Astrocyte (in vitro differentiated cells and primary cell): ENCODE data around the gene HAVCR1. TPM values are rescaled to one million over a fixed set of nuclear protein-coding genes. Genes with fewer than 3 reads are reported as not detected.
"Not testable (repeated sequence)": the region's sequence is repeated elsewhere in the genome, so short reads cannot be mapped to it uniquely, and the experiment has no call there.

Experiments
- DNase-seq: peaks from one replicate; pipeline ENCODE4 v3.0.0-alpha.2; 2010; ENCODE audit warnings: low read depth
- FAIRE-seq: peaks from 2 replicates; lab custom pipeline; 2011; peaks lifted over from hg19 to GRCh38; lab: Jason Lieb, UNC
- H2AFZ ChIP-seq: 2 replicates; pipeline ENCODE4 v1.6.0; 2012; ENCODE audit warnings: low read depth, low read length, inconsistent platforms
- H3K27ac ChIP-seq: 2 replicates; pipeline ENCODE4 v1.5.1; 2011; ENCODE audit warnings: low read depth, low read length, inconsistent platforms
- H3K27me3 ChIP-seq: 2 replicates; pipeline ENCODE4 v1.6.0; 2011; ENCODE audit warnings: low read length, inconsistent platforms; ENCODE audit not compliant: insufficient read depth
- H3K36me3 ChIP-seq: 2 replicates; pipeline ENCODE4 v1.5.1; 2011; ENCODE audit warnings: low read length, inconsistent platforms; ENCODE audit not compliant: insufficient read depth
- H3K4me1 ChIP-seq: 2 replicates; pipeline ENCODE4 v1.5.1; 2011; ENCODE audit warnings: low read length, inconsistent platforms; ENCODE audit not compliant: insufficient read depth
- H3K4me2 ChIP-seq: 2 replicates; pipeline ENCODE4 v1.6.0; 2012; ENCODE audit warnings: low read length, inconsistent platforms
- H3K4me3 ChIP-seq: 2 replicates; pipeline ENCODE4 v1.5.1; 2011; ENCODE audit warnings: low read depth, mild to moderate bottlenecking, low read length, inconsistent platforms; ENCODE audit not compliant: insufficient read depth
- H3K79me2 ChIP-seq: 2 replicates; pipeline ENCODE4 v1.6.0; 2012; ENCODE audit warnings: mild to moderate bottlenecking, low read length, inconsistent platforms; ENCODE audit not compliant: insufficient read depth
- H3K9ac ChIP-seq: 2 replicates; pipeline ENCODE4 v1.6.0; 2012; ENCODE audit warnings: mild to moderate bottlenecking, low read length, inconsistent platforms
- H3K9me3 ChIP-seq: 2 replicates; pipeline ENCODE4 v1.5.1; 2012; ENCODE audit warnings: low read depth, mild to moderate bottlenecking, low read length, inconsistent platforms; ENCODE audit not compliant: insufficient read depth
- H4K20me1 ChIP-seq: 2 replicates; pipeline ENCODE4 v1.6.0; 2012; ENCODE audit warnings: low read length, inconsistent platforms; ENCODE audit not compliant: insufficient read depth
- H3K27ac Mint-ChIP-seq: one replicate; pipeline ENCODE4 v1.8.0; 2021; ENCODE audit warnings: mild to moderate bottlenecking, mixed read lengths; ENCODE audit not compliant: unreplicated experiment
- H3K27me3 Mint-ChIP-seq: one replicate; pipeline ENCODE4 v1.8.0; 2021; ENCODE audit warnings: low read depth, mixed read lengths; ENCODE audit not compliant: unreplicated experiment
- H3K36me3 Mint-ChIP-seq: one replicate; pipeline ENCODE4 v1.8.0; 2021; ENCODE audit warnings: low read depth, mixed read lengths; ENCODE audit not compliant: unreplicated experiment
- H3K4me1 Mint-ChIP-seq: one replicate; pipeline ENCODE4 v1.8.0; 2021; ENCODE audit warnings: low read depth, mixed read lengths; ENCODE audit not compliant: unreplicated experiment
- H3K4me3 Mint-ChIP-seq: one replicate; pipeline ENCODE4 v1.8.0; 2021; ENCODE audit warnings: mild to moderate bottlenecking, moderate library complexity, mixed read lengths; ENCODE audit not compliant: unreplicated experiment
- H3K9me3 Mint-ChIP-seq: one replicate; pipeline ENCODE4 v1.8.0; 2021; ENCODE audit warnings: mild to moderate bottlenecking, mixed read lengths; ENCODE audit not compliant: unreplicated experiment
- CTCF ChIP-seq: IDR thresholded peaks from 2 replicates; pipeline ENCODE4 v1.5.1; 2011; ENCODE audit warnings: low read depth, mild to moderate bottlenecking, inconsistent platforms, low read length, moderate library complexity; ENCODE audit not compliant: insufficient read depth
- EZH2 ChIP-seq: IDR thresholded peaks from 2 replicates; pipeline ENCODE4 v1.6.1; 2012; ENCODE audit warnings: mild to moderate bottlenecking, low read length, inconsistent platforms; ENCODE audit not compliant: insufficient read depth
- total RNA-seq: library from RNA; stranded (reverse); gene quantifications from 2 replicates; pipeline ENCODE4 v1.2.1, GENCODE V29; 2021

HAVCR1 gene
- total RNA-seq, 1 donor from 2014 or later: 2.0 TPM

- Histone ChIP-seq H3K27ac (no peak overlapping the region), H4K20me1 (no peaks in the 10 kb centered on the region), H3K9ac (no peak overlapping the region), H3K27me3 (no peaks in the 10 kb centered on the region), H3K9me3 (no peaks in the 10 kb centered on the region), H2AFZ (peak overlapping the region; percentile 34), H3K79me2 (no peaks in the 10 kb centered on the region), H3K4me1 (no peaks in the 10 kb centered on the region), H3K4me3 (no peak overlapping the region), H3K36me3 (no peaks in the 10 kb centered on the region), H3K4me2 (peak overlapping the region; percentile 8)
- Mint-ChIP-seq H3K36me3 (no peaks in the 10 kb centered on the region), H3K27ac (no peak overlapping the region), H3K27me3 (no peaks in the 10 kb centered on the region), H3K9me3 (no peaks in the 10 kb centered on the region), H3K4me3 (no peak overlapping the region), H3K4me1 (peaks cover 36% of the 10 kb centered on the region)
- no peak for FAIRE-seq
- TF ChIP-seq CTCF (no peak), EZH2 (no peak)
- peak; percentile 16 for DNase-seq
Observed at GRCh38 chr5:157046041-157046440, 12.9 kb downstream of the HAVCR1 start.

- Histone ChIP-seq H3K4me1 (no peaks in the 10 kb centered on the region), H3K4me3 (no peak overlapping the region), H3K4me2 (peak overlapping the region; percentile 8), H3K27me3 (no peaks in the 10 kb centered on the region), H3K9ac (no peak overlapping the region), H3K36me3 (no peaks in the 10 kb centered on the region), H3K9me3 (no peaks in the 10 kb centered on the region), H3K27ac (no peak overlapping the region), H3K79me2 (no peaks in the 10 kb centered on the region), H2AFZ (peak overlapping the region; percentile 34), H4K20me1 (no peaks in the 10 kb centered on the region)
- DNase-seq: no peak
- H3K27me3 Mint-ChIP-seq: no peaks in the 10 kb centered on the region
- peaks cover 31% of the 10 kb centered on the region for H3K4me1 Mint-ChIP-seq
- H3K4me3 Mint-ChIP-seq: no peak overlapping the region
- H3K36me3 Mint-ChIP-seq: no peaks in the 10 kb centered on the region
- no peak for FAIRE-seq
- no peak for TF ChIP-seq CTCF
- no peak for TF ChIP-seq EZH2
- H3K9me3 Mint-ChIP-seq: no peaks in the 10 kb centered on the region
- H3K27ac Mint-ChIP-seq: no peak overlapping the region
Observed at GRCh38 chr5:157045601-157046000, 13.3 kb downstream of the HAVCR1 start.

GRCh38 chr5:157038568-157039187 lies 20.2 kb downstream of the HAVCR1 start:
- Histone ChIP-seq H3K9ac (no peak overlapping the region), H3K27me3 (no peaks in the 10 kb centered on the region), H3K4me2 (no peak overlapping the region), H3K9me3 (no peaks in the 10 kb centered on the region), H3K27ac (no peak overlapping the region), H3K79me2 (no peaks in the 10 kb centered on the region), H4K20me1 (no peaks in the 10 kb centered on the region), H3K36me3 (no peaks in the 10 kb centered on the region), H3K4me1 (no peaks in the 10 kb centered on the region), H2AFZ (no peak overlapping the region), H3K4me3 (no peak overlapping the region)
- Mint-ChIP-seq H3K9me3 (peaks cover 2% of the 10 kb centered on the region), H3K27ac (peak overlapping the region; percentile 59), H3K27me3 (no peaks in the 10 kb centered on the region), H3K4me3 (no peak overlapping the region), H3K4me1 (peaks cover 19% of the 10 kb centered on the region), H3K36me3 (peaks cover 2% of the 10 kb centered on the region)
- no peak for FAIRE-seq
- no peak for DNase-seq
- TF ChIP-seq CTCF: no peak
- TF ChIP-seq EZH2: no peak

- H3K9ac ChIP-seq, H3K79me2 ChIP-seq, DNase-seq, H3K4me2 ChIP-seq, H3K4me3 Mint-ChIP-seq, H3K27me3 ChIP-seq, H3K9me3 ChIP-seq, H3K4me1 ChIP-seq, H3K4me3 ChIP-seq, H3K27me3 Mint-ChIP-seq, H3K36me3 Mint-ChIP-seq, H3K27ac ChIP-seq, FAIRE-seq, H4K20me1 ChIP-seq, H3K9me3 Mint-ChIP-seq, H2AFZ ChIP-seq, H3K36me3 ChIP-seq: not testable (repeated sequence)
- peak overlapping the region; percentile 99 for H3K27ac Mint-ChIP-seq
- H3K4me1 Mint-ChIP-seq: peaks cover 24% of the 10 kb centered on the region
Observed at GRCh38 chr5:157034106-157035072, 24.5 kb downstream of the HAVCR1 start.
